Activated effector memory CD4-positive, alpha-beta T cell treated with anti-CD3 and anti-CD28 coated beads, Interleukin-2, amount 50 U/mL, for 16 hours (primary cell): ENCODE results near the gene CACNA1S.

ENCODE experiments used
- DNase-seq: peaks from one replicate; pipeline ENCODE4 v3.0.0-alpha.2; 2020

Gene CACNA1S

GRCh38 chr1:201115390-201115937 lies 3.2 kb upstream of the CACNA1S start:
- DNase-seq: no peak

GRCh38 chr1:201114245-201115131 lies 2.3 kb upstream of the CACNA1S start:
- peak; percentile 88 for DNase-seq

- DNase-seq: no peak
These were observed 1.4 kb upstream of the CACNA1S start for GRCh38 chr1:201113451-201114244.

- DNase-seq: no peak
These were observed 700 bp upstream of the CACNA1S start for GRCh38 chr1:201112926-201113325.

GRCh38 chr1:201111672-201112071 lies 554 bp downstream of the CACNA1S start:
- DNase-seq: no peak

- no peak for DNase-seq
These were observed 1.1 kb downstream of the CACNA1S start for GRCh38 chr1:201111156-201111555.

GRCh38 chr1:201110616-201111015 lies 1.6 kb downstream of the CACNA1S start:
- no peak for DNase-seq

- no peak for DNase-seq
These were observed 2.1 kb downstream of the CACNA1S start for GRCh38 chr1:201110138-201110537.

- DNase-seq: no peak
These were observed 2.6 kb downstream of the CACNA1S start for GRCh38 chr1:201109651-201110050.

GRCh38 chr1:201108614-201109013 lies 3.6 kb downstream of the CACNA1S start:
- no peak for DNase-seq

GRCh38 chr1:201105688-201106087 lies 6.5 kb downstream of the CACNA1S start:
- no peak for DNase-seq

- DNase-seq: no peak
These were observed 8.1 kb downstream of the CACNA1S start for GRCh38 chr1:201104141-201104540.

GRCh38 chr1:201103666-201104065 lies 8.6 kb downstream of the CACNA1S start:
- DNase-seq: no peak

- DNase-seq: no peak
These were observed 11.9 kb downstream of the CACNA1S start for GRCh38 chr1:201100169-201100930.

GRCh38 chr1:201098992-201099677 lies 13.1 kb downstream of the CACNA1S start:
- DNase-seq: no peak

- DNase-seq: no peak
These were observed 15.0 kb downstream of the CACNA1S start for GRCh38 chr1:201096977-201097856.

GRCh38 chr1:201096041-201096461 lies 16.2 kb downstream of the CACNA1S start:
- DNase-seq: no peak

- DNase-seq: no peak
These were observed 16.6 kb downstream of the CACNA1S start for GRCh38 chr1:201095581-201095980.

GRCh38 chr1:201094832-201095231 lies 17.4 kb downstream of the CACNA1S start:
- DNase-seq: no peak

- DNase-seq: no peak
These were observed 18.3 kb downstream of the CACNA1S start for GRCh38 chr1:201093962-201094361.

- no peak for DNase-seq
These were observed 18.7 kb downstream of the CACNA1S start for GRCh38 chr1:201093561-201093960.
